ENCODE data around the gene JADE2. TPM values are rescaled to one million over a fixed set of nuclear protein-coding genes. Genes with fewer than 3 reads are reported as not detected.

The JADE2 gene
- total RNA-seq, 1 experiment from 2014 or later: 20.8 TPM

- DNase-seq (ENCODE audit: low spot score): no peak
These were observed 44.4 kb downstream of the JADE2 start for GRCh38 chr5:134569758-134570364.

- no peak for DNase-seq (ENCODE audit: low spot score)
These were observed 44.9 kb downstream of the JADE2 start for GRCh38 chr5:134570365-134570758.

GRCh38 chr5:134570886-134571285, 45.4 kb downstream of the JADE2 start:
- DNase-seq (ENCODE audit: low spot score): no peak

- DNase-seq (ENCODE audit: low spot score): no peak
These were observed 46.4 kb downstream of the JADE2 start for GRCh38 chr5:134571693-134572405.

- DNase-seq (ENCODE audit: low spot score): no peak
These were observed 47.3 kb downstream of the JADE2 start for GRCh38 chr5:134572811-134573210.

GRCh38 chr5:134574521-134574920, 49.1 kb downstream of the JADE2 start:
- no peak for DNase-seq (ENCODE audit: low spot score)

GRCh38 chr5:134575316-134575715, 49.8 kb downstream of the JADE2 start:
- no peak for DNase-seq (ENCODE audit: low spot score)

- no peak for DNase-seq (ENCODE audit: low spot score)
These were observed 51.0 kb downstream of the JADE2 start for GRCh38 chr5:134576386-134577021.

- peak; percentile 92 for DNase-seq (ENCODE audit: low spot score)
These were observed 51.7 kb downstream of the JADE2 start for GRCh38 chr5:134577022-134577795.

- DNase-seq (ENCODE audit: low spot score): peak; percentile 81
These were observed 52.5 kb downstream of the JADE2 start for GRCh38 chr5:134577796-134578577.

GRCh38 chr5:134578578-134579283, 53.3 kb downstream of the JADE2 start:
- DNase-seq (ENCODE audit: low spot score): no peak

GRCh38 chr5:134579284-134579771, 53.9 kb downstream of the JADE2 start:
- no peak for DNase-seq (ENCODE audit: low spot score)

GRCh38 chr5:134580001-134580460, 54.6 kb downstream of the JADE2 start:
- DNase-seq (ENCODE audit: low spot score): no peak

GRCh38 chr5:134581241-134581981, 55.9 kb downstream of the JADE2 start:
- no peak for DNase-seq (ENCODE audit: low spot score)

GRCh38 chr5:134582281-134582680, 56.8 kb downstream of the JADE2 start:
- no peak for DNase-seq (ENCODE audit: low spot score)

GRCh38 chr5:134582941-134583340, 57.5 kb downstream of the JADE2 start:
- DNase-seq (ENCODE audit: low spot score): no peak

GRCh38 chr5:134583766-134584165, 58.3 kb downstream of the JADE2 start:
- DNase-seq (ENCODE audit: low spot score): no peak

GRCh38 chr5:134584662-134585061, 59.2 kb downstream of the JADE2 start:
- DNase-seq (ENCODE audit: low spot score): no peak

GRCh38 chr5:134585966-134586365, 60.5 kb downstream of the JADE2 start:
- DNase-seq (ENCODE audit: low spot score): no peak

Measured in A172 (cell line).